Stimulated activated CD4-positive, alpha-beta T cell treated with anti-CD3 and anti-CD28 coated beads, TNF-alpha, amount 100 ng/mL, for 24 hours (primary cell): Measurements from ENCODE around the gene PPIP5K1.
"Not testable (repeated sequence)": the region's sequence is repeated elsewhere in the genome, so short reads cannot be mapped to it uniquely, and the experiment has no call there.

Experiments
- DNase-seq, 3 experiments: peaks; one replicate each; pipeline ENCODE4 v3.0.0-alpha.2; 2020; ENCODE audit warnings: low read depth in 3 of 3

Gene PPIP5K1

GRCh38 chr15:43589778-43590466 lies at the start of gene PPIP5K1:
TSS of gene PPIP5K1 (minus strand) at chr15:43590208. CDS start at chr15:43584504, 5,704 bp downstream.
- not testable (repeated sequence) for DNase-seq

GRCh38 chr15:43638464-43639204 lies 48.6 kb upstream of the PPIP5K1 start:
- DNase-seq, result not testable (repeated sequence)

- DNase-seq, result not testable (repeated sequence)
Measured at GRCh38 chr15:43626937-43627336, 36.9 kb upstream of the PPIP5K1 start.

- no peak for DNase-seq
Measured at GRCh38 chr15:43625106-43625505, 35.1 kb upstream of the PPIP5K1 start.

GRCh38 chr15:43622068-43622799 lies 32.2 kb upstream of the PPIP5K1 start:
- not testable (repeated sequence) for DNase-seq

- not testable (repeated sequence) for DNase-seq
Measured at GRCh38 chr15:43618700-43619099, 28.7 kb upstream of the PPIP5K1 start, which contains the start of gene STRC. TSS of gene STRC (minus strand) at chr15:43618800. CDS start at chr15:43618722, 78 bp downstream.

- not testable (repeated sequence) for DNase-seq
Measured at GRCh38 chr15:43617750-43618149, 27.7 kb upstream of the PPIP5K1 start.

- not testable (repeated sequence) for DNase-seq
Measured at GRCh38 chr15:43602233-43602632, 12.2 kb upstream of the PPIP5K1 start.

GRCh38 chr15:43600200-43600599 lies 10.2 kb upstream of the PPIP5K1 start:
- DNase-seq, result not testable (repeated sequence)

GRCh38 chr15:43599131-43599530 lies 9.1 kb upstream of the PPIP5K1 start:
- not testable (repeated sequence) for DNase-seq

- not testable (repeated sequence) for DNase-seq
Measured at GRCh38 chr15:43593328-43594190, 3.6 kb upstream of the PPIP5K1 start, which contains the start of gene CKMT1B. TSS of gene CKMT1B (plus strand) at chr15:43594027. CDS start at chr15:43594219, 192 bp downstream.

GRCh38 chr15:43592841-43593240 lies 2.8 kb upstream of the PPIP5K1 start:
- DNase-seq, result not testable (repeated sequence)

- not testable (repeated sequence) for DNase-seq
Measured at GRCh38 chr15:43574607-43575006, 15.4 kb downstream of the PPIP5K1 start.

GRCh38 chr15:43566615-43567014 lies 23.4 kb downstream of the PPIP5K1 start:
- not testable (repeated sequence) for DNase-seq

- not testable (repeated sequence) for DNase-seq
Measured at GRCh38 chr15:43563793-43564192, 26.2 kb downstream of the PPIP5K1 start.

GRCh38 chr15:43562753-43563152 lies 27.3 kb downstream of the PPIP5K1 start:
- DNase-seq, result not testable (repeated sequence)

GRCh38 chr15:43552986-43553385 lies 37.0 kb downstream of the PPIP5K1 start:
- no peak for DNase-seq

GRCh38 chr15:43552256-43552655 lies 37.8 kb downstream of the PPIP5K1 start:
- DNase-seq, result no peak

GRCh38 chr15:43550527-43551363 lies 39.3 kb downstream of the PPIP5K1 start:
- DNase-seq, result no peak

- DNase-seq, result no peak
Measured at GRCh38 chr15:43547539-43547938, 42.5 kb downstream of the PPIP5K1 start.
